DND-41 (cell line): ENCODE measurements around the gene DENND6B.

Experiments used
- CTCF ChIP-seq: IDR thresholded peaks from 2 replicates; pipeline ENCODE4 v1.5.1; 2012; ENCODE audit warnings: borderline replicate concordance, low read length, moderate library complexity, mild to moderate bottlenecking; ENCODE audit not compliant: poor library complexity, severe bottlenecking; ENCODE audit errors: extremely low read depth
- EZH2 ChIP-seq: IDR thresholded peaks from 3 replicates; pipeline ENCODE4 v1.6.1; 2012; ENCODE audit warnings: borderline replicate concordance, low read depth, mild to moderate bottlenecking, moderate library complexity, low read length, inconsistent platforms; ENCODE audit not compliant: severe bottlenecking

GRCh38 chr22:50298266-50298637 lies 28.6 kb downstream of the DENND6B start:
- no peak for TF ChIP-seq CTCF
- TF ChIP-seq EZH2: no peak
